Stimulated activated CD8-positive, alpha-beta memory T cell treated with anti-CD3 and anti-CD28 coated beads, Interleukin-12 subunit alpha, Interleukin-12 subunit beta, amount 100 ng/mL, for 1 hour (primary cell): ENCODE results near the gene PSD4.

ENCODE experiments used
- DNase-seq: peaks from one replicate; pipeline ENCODE4 v3.0.0-alpha.2; 2020; ENCODE audit warnings: low read depth

Gene PSD4

DNA sequence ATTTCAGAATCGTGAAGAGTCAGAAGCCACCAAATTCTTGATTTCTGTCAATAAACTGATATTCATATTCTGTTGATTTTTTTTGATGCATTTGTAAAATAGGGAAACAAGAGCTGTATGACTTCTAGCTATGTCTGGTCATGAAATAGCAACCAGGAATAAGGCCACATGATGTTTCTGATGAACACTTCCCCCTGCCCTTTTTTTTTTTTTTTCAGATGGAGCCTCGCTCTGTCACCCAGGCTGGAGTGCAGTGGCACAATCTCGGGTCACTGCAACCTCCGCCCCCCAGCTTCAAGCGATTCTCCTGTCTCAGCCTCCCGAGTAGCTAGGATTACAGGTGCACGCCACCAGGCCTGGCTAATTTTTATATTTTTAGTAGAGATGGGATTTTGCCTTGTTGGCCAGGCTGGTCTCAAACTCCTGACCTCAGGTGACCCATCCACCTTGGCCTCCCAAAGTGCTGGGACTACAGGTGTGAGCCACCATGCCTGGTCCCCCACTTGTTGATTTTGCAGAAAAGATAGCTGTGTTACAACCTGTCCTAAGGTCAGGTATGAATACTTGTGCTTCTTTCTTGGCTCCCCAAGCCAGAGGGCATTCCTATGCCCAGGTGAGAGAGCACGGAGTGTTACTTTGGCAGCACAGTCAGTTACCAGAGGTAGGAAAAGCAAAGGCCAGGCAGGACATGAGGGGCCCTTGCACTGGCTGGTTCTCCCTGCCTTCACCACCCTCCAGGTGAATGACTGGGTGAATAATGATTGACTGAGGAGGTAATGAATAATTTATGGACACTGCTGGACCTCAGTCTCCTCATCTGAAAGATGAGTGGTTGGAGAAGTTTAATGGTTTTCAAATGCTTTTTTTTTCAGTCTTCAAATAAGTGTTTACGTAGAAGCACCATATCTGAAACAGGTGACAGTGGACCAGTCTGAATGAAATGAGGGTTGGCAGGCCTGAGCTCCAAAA lies 65.4 kb downstream of the PSD4 start:
- no peak for DNase-seq

DNA sequence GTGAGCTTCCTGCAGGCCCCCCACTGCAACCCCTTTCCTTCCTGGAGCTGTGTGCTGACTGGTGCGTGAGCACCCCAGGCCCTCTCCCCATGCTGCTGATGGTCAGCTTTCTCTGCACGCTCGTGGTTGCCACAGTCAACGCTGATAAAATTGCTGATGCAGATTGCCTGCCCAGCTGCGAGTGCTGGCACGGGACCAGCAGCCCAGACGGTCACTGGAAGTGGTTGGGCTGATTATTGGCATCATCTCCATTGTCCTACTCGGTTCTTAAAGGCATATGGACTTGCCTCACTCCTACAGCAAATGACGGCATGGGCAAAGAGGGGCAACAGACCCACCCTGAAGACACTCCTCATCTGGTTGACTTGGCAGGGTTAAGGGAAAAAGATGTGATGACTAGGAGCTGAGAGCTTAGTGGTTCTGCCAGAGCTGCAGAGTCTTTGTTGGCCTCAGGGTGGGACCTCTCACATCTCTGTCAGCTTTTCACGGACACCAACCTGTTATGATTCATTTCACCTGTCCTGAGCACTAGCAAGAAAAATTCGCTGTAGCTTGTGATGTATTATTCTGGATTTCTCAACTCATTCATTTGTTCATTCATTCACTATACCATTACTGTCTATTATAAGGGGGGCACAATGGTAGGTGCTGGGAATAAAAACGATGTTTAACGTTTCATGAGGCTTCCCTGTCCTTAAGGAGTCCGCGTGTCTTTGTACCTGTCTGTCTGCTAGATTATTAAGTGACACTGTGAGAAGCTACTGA lies 66.6 kb downstream of the PSD4 start:
- DNase-seq: no peak

DNA sequence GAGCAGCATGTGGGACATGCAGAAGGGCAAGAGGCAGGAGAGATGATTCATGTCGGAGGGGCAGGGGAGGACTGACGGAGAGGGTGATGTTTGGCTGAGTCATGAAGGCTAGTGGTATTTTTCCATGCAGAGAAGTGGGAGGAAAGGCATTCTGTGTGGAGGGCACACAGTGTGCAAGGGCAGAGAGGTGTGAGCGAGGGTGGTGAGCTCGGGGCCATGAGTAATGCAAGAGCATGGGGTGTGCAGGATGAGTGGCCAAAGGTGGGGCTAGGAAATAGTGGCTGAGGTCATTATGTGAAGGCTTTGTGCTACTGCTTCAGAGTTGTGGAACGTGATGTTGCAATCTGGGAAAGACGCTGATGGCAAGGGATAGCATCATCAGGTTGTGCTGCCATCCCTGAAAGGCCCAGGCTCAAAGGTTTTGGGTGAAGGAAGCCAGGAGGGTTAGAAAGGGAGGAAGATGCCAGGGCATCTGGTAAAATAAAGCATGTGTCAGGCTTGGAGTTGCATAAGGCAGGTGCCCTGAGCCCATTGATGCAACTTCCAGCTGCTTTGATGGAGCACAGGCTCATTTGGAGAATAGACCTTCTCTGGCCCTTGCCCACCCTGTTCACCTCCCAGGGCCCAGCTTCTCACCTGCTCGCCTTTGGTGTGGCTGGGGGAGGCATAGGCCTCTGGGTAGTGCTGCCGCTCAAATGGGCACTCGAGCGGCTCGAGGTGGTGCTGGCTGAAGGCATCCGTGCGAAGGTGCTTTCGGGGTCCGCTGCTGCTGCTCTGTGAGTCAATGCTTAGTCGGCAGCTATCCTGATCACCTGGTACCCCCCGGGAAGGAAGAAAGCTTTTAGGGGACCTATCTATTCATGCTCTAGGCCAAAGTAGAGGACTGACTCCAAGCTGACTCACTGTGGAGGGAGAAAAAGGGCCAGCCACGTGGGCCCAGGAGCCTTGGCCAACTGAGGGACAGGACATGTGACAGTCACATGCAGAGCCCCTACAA lies 67.4 kb downstream of the PSD4 start:
- no peak for DNase-seq

DNA sequence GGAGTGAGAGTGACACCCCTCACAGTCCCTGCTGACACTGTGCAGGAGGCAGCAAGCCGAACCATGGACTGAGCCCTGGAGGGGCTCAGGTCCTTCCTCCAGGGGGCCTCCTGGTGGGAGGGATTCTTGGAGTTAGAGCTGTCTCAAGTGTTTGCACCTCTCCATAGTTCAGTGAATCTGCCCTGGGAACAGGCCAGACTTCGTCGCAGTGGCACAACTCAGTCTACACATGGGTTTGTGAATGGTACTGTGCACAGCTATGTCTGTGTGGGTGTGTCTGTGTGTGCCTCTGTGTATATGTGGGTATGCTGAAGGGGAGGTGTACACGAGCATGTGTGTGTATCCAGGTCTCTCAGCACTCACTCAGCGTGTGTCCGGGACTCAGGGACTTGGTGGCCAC lies 68.6 kb downstream of the PSD4 start:
- no peak for DNase-seq

DNA sequence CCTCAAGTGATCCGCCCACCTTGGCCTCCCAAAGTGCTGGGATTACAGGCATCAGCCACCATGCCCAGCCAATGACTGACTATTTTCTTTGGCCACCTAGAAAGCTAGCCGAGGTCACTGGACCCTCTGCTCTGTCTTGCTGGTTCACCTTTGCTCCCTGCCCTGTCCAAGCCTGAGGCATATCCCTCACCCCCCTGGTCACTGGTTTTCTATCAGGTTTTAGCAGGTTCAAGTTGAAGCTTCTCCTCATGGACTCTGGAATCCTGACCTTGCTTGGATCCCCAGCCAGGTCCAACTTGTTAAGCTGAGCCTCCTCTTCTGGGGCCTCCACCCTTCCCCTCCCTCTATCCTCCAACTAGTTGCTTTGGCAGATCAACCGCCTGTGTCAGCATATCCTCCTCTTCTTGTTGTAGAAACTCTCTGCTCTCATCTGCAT lies 71.5 kb downstream of the PSD4 start:
- DNase-seq: no peak

DNA sequence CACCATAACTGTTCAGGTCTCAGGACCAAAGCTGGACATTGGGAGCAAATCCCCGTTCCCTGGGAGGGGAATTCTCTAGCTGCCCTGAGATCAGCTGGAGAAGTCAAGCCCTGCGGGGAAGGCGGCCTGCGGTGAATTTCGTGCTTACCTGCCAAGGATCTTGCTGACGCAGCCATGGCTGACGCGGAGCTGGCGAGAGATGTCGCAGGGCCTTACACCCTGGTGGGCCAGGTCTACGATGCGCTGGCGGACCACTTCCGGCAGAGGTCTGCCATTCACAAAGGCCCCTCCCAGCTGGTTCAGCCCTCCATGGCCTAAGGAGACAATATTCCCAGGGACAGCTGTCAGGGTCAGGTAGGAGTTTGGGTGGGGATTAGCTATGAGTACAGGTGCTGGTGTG lies 72.8 kb downstream of the PSD4 start:
- no peak for DNase-seq

DNA sequence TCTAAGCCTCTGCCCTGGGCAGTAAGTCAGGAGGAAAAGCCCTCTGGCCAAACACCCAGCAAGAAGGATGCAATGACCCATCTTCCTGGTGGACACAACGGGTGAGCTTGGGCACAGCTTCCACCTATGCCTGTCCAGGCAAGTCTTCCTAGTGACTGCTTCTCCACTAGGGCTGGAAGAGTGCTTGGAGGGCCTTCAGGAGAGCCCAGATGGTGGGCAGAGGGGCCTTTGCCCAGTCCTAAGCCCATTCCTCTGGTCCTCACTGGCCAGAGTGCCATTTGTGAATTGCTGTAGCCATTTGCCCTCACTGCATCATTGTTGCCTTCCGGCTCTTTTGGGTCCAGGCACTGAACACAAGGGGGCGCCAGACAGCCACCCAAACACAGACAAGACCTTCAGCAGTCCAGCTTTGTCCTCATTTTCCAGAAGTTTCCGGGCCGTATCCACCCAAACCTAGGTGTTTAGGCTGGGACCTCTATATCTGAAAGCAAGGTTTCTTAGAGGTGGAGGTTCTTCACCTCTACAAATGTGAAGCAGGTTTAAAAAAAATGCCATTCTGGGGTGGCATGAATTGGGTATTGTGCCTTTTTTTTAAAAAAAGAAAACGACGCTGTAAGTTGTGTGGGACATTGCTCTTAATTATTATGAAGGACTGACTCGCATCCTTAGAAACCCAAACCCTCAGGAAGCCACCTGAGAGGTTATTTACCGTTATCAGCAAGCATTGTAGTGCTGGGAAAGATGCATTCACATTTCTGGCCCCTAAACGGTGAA lies 75.4 kb downstream of the PSD4 start:
- peak; percentile 62 for DNase-seq

DNA sequence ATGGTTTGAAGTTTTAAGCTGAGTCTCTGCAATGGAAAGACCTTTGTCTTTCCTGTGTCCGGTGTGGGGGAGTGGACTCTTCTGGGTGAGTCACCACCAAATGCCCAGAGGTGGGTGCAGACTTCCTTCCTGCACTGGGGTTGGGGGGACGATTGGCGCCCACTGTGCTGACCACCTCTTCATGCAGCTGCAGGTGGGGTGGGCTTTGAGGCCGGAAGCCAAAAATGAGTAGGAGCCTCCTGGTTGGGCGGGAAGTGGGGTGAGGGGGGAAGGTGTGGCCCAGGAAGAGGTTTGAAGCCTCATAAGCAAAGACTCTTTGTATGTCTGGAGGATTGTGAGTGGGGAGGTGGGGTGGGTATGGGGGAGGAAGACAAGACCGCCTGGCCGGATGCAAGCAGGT lies 77.3 kb downstream of the PSD4 start:
- no peak for DNase-seq

DNA sequence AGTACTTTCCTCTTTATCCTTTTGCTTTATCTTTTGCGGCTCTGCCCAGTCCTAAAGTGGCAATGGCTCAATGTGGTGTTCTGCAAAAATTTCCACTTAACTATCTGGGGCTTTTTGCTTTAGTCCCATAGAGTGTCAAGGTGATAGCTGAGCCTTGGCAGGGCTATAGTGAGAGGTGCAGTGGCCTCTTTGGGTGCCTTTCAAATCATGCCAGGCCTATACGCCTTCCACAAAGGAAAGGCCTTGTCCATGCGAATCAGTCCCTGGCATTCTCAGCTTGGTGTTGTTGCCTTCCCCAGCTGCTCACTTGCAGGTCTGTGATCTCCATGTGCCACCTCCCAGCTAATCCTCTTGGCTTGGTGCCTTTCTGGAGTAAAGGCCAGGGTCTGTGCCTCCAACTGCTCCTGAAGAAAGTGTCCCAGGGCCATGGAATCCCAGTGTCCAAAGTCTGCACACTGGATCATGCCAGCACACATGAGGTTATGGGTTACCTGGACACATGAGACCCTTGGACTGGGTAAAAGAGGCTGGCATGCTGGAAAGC lies 78.3 kb downstream of the PSD4 start:
- no peak for DNase-seq

DNA sequence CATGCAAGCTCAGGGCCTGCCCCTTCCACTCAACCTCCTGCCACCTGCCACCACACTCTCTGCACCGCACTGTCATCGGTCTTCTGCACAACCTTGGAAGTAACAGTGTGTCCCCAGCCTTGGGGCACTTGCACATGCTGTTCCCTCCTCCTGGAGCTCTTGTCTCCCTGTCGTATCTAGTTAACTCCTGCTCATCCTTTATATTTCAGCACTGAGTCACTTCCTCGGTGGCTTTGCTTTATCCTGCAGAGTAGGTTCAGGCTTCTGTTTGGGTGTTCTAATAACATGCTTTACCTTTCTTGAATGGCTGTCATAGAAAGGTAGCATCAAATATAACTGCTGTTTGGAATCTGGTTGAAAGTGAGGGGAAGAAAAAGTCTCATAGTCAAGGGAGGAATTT lies 79.7 kb downstream of the PSD4 start:
- DNase-seq: no peak

DNA sequence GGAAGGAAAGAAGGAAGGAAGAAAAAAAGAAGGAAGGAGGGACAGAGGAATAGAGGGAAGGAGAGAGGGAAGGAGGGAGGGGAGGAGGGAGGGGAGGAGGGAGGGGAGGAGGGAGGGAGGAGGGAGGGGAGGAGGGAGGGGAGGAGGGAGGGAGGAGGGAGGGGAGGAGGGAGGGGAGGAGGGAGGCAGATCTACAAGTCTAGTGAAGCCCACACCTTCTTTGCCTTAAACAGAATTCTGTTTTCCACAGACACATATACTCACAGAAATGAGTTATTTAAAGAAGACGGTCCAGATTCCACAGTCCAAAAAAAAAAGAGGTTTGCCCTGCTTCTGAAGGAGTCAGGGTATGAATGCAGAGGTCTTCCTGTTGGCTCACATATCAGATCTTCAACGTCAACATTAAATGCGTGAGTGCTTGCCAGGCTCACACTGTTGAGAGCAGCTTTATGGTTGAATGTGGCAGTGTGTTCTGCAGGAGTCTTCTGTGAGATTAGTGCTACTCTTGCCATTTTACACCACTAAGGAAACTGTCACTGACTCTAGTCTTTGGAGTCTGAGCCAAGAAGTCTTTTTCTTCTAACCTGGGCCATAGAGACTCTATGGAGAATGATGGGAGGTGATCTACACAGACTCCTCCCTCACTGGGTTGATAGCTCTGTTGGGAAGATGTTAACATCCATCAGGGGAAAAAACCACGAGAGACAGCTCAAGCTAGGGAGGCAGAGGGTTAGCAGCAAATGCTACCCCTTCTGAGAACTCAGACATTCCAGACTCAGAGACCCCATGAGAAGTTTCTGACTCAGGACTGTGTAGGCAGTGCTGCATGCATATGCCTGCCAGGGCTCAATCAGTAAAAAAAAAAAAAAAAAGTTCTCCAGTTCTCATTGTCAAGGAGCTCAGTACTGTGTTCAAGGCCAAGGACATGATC lies 81.6 kb downstream of the PSD4 start:
- no peak for DNase-seq

DNA sequence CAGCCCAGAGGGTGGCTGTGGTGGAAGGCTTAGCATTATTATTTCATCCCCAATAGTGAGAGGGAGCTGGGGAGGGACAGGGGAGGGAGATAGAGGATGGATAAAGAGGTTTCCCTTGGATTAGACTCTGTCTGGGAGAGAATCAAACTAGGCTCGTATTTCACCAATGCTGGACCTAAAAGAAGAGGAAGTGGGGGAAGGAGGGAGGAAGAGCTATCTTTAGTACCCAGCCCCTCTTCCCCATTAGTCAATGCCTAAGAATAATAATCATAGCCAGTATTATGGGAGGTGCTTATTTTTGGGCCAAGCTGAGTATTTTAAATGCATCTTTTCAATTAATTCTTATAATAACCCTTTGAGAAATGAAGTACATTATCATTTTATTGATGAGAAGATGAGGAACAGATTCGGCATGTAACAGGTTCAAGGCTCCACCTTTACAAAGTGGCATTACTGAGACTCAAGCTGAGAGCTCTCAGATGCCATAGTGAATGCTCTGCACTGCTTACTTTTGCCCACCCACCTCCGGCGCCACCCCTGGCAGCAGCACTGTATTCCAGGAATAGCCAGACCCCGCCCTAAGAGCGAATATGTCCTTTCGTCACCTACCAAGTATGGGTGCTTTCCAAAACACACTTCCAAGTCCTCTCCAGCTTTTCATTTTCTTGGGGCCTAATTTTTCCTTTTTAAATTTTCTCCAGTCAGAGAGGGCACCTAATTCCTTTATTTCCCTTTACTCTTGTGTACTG lies 83.9 kb downstream of the PSD4 start:
- no peak for DNase-seq

DNA sequence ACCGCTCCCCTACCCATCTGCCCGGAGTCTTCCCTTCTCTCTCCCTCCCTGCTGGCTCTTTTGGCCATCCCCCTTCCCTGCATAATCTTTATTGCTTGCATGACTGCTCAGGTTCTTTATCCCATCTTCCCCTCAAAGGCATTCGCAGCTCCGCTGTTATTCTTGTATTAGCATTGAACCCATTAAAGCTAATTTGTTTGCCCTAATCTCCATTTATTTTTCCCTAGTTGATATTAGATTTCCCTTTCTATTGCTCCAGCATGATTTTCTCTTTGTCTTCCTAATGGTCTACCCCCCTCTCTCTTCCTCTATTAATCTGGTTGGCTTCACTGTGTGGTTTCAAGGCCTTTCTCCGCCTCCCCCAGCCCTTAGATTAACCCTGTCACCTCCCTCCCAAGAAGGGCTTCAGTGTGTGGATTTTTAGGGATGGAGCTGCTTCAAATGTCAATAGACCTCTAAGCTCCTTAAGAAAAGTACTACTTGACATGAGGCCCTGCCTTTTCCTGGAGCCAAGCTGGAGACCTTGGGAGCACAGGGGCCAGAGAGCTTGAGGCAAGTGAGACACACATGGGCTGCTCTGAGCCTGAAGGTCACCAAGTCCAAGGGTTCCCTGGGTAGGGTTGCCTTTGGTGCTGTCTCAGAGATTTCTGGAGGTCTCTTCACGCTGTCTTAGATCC lies 84.8 kb downstream of the PSD4 start:
- DNase-seq: no peak
